Activated naive CD4-positive, alpha-beta T cell treated with anti-CD3 and anti-CD28 coated beads, Interleukin-2, amount 10 ng/mL, durations not matched to agents 7 days and 5 days (primary cell): ENCODE results near the gene CLEC16A.
A peak's percentile ranks its signal among the peaks of the same experiment; 100 is the strongest.
"Not testable (repeated sequence)": the region's sequence is repeated elsewhere in the genome, so short reads cannot be mapped to it uniquely, and the experiment has no call there.

Experiments
- CTCF ChIA-PET: fragments of 350-600 bp; sonication (Branson Sonifier 250); formaldehyde crosslinking; loops from one replicate; lab custom pipeline; 2021; ENCODE audit warnings: antibody characterized with exemption; lab: Charles Lee
- DNase-seq: peaks from one replicate; pipeline ENCODE4 v3.0.0-alpha.2; 2020
- H3K27ac Mint-ChIP-seq: one replicate; pipeline ENCODE4 v1.8.0; 2021; ENCODE audit warnings: mild to moderate bottlenecking, moderate library complexity, mixed read lengths
- H3K27me3 Mint-ChIP-seq: one replicate; pipeline ENCODE4 v1.8.0; 2021; ENCODE audit warnings: mild to moderate bottlenecking, mixed read lengths
- H3K36me3 Mint-ChIP-seq: one replicate; pipeline ENCODE4 v1.8.0; 2021; ENCODE audit warnings: mixed read lengths
- H3K4me1 Mint-ChIP-seq: one replicate; pipeline ENCODE4 v1.8.0; 2021; ENCODE audit warnings: mixed read lengths
- H3K4me3 Mint-ChIP-seq: one replicate; pipeline ENCODE4 v1.8.0; 2021; ENCODE audit warnings: mild to moderate bottlenecking, moderate library complexity, mixed read lengths
- H3K9me3 Mint-ChIP-seq: one replicate; pipeline ENCODE4 v1.8.0; 2021; ENCODE audit warnings: mixed read lengths

Gene CLEC16A

GRCh38 chr16:10940501-10941079 is 3.8 kb upstream of the CLEC16A start:
- Mint-ChIP-seq H3K4me3 (peak overlapping the region; percentile 88), H3K36me3 (peaks cover 34% of the 10 kb centered on the region), H3K4me1 (peaks cover 84% of the 10 kb centered on the region), H3K27ac (peak overlapping the region; percentile 81), H3K27me3 (peaks cover 3% of the 10 kb centered on the region), H3K9me3 (no peaks in the 10 kb centered on the region)
- DNase-seq, result peak; percentile 34
- CTCF ChIA-PET, result interaction anchor here (0.6 to 1.4 kb wide), 6 partner anchors 22 to 426 kb away, joined by 3 to 4 read pairs (median 3); no protein-coding TSS in a partner anchor

- CTCF ChIA-PET, result interaction anchor here (0.9 to 1.4 kb wide), 5 partner anchors 22 to 427 kb away, joined by 3 to 4 read pairs (median 3); no protein-coding TSS in a partner anchor
Measured at GRCh38 chr16:10941127-10941933, 3.0 kb upstream of the CLEC16A start.

GRCh38 chr16:10941935-10942351 is 2.4 kb upstream of the CLEC16A start:
- H3K27ac Mint-ChIP-seq, H3K27me3 Mint-ChIP-seq, DNase-seq, H3K9me3 Mint-ChIP-seq, CTCF ChIA-PET: not testable (repeated sequence)
- Mint-ChIP-seq H3K4me1 (peaks cover 81% of the 10 kb centered on the region), H3K4me3 (peak overlapping the region; percentile 88), H3K36me3 (peaks cover 24% of the 10 kb centered on the region)

More at GRCh38 chr16:10941127-10941933, 3.0 kb upstream of the CLEC16A start:
- H3K27ac Mint-ChIP-seq, result peak overlapping the region; percentile 83
- DNase-seq, result peak; percentile 26
- no peaks in the 10 kb centered on the region for H3K9me3 Mint-ChIP-seq
- H3K4me1 Mint-ChIP-seq, result peaks cover 84% of the 10 kb centered on the region
- peaks cover 3% of the 10 kb centered on the region for H3K27me3 Mint-ChIP-seq
- H3K36me3 Mint-ChIP-seq, result peaks cover 26% of the 10 kb centered on the region
- H3K4me3 Mint-ChIP-seq, result peak overlapping the region; percentile 88

- Mint-ChIP-seq H3K9me3 (no peaks in the 10 kb centered on the region), H3K36me3 (peaks cover 24% of the 10 kb centered on the region), H3K4me1 (peaks cover 81% of the 10 kb centered on the region), H3K27me3 (peaks cover 3% of the 10 kb centered on the region), H3K27ac (peak within 1 kb of the TSS; percentile 83), H3K4me3 (peak within 1 kb of the TSS; percentile 88)
- CTCF ChIA-PET, result no interaction called here
- peak; percentile 95 for DNase-seq
Measured at GRCh38 chr16:10942352-10943063, 1.9 kb upstream of the CLEC16A start, which contains the start of gene DEXI. TSS of gene DEXI (minus strand) at chr16:10942468. CDS start at chr16:10942005, 463 bp downstream.

- DNase-seq, result no peak
- Mint-ChIP-seq H3K4me1 (peaks cover 78% of the 10 kb centered on the region), H3K4me3 (peak overlapping the region; percentile 88), H3K27me3 (peaks cover 3% of the 10 kb centered on the region), H3K9me3 (no peaks in the 10 kb centered on the region), H3K27ac (no peak overlapping the region), H3K36me3 (peaks cover 22% of the 10 kb centered on the region)
- CTCF ChIA-PET, result no interaction called here
Measured at GRCh38 chr16:10943064-10943353, 1.4 kb upstream of the CLEC16A start.

- no peak for DNase-seq
Measured at GRCh38 chr16:10945065-10945787, 862 bp downstream of the CLEC16A start.

GRCh38 chr16:10946308-10946707 is 1.9 kb downstream of the CLEC16A start:
- Mint-ChIP-seq H3K36me3 (no peaks in the 10 kb centered on the region), H3K9me3 (no peaks in the 10 kb centered on the region), H3K27me3 (peaks cover 3% of the 10 kb centered on the region), H3K27ac (no peak overlapping the region), H3K4me3 (peak overlapping the region; percentile 78), H3K4me1 (peaks cover 73% of the 10 kb centered on the region)
- CTCF ChIA-PET, result no interaction called here
- no peak for DNase-seq

More at GRCh38 chr16:10945065-10945787, 862 bp downstream of the CLEC16A start:
- peaks cover 3% of the 10 kb centered on the region for H3K27me3 Mint-ChIP-seq
- CTCF ChIA-PET, result interaction anchor here (1.2 to 1.4 kb wide), 5 partner anchors 10 to 35 kb away, joined by 3 to 5 read pairs (median 4); no protein-coding TSS in a partner anchor
- H3K4me1 Mint-ChIP-seq, result peaks cover 75% of the 10 kb centered on the region
- peak overlapping the region; percentile 78 for H3K4me3 Mint-ChIP-seq
- H3K36me3 Mint-ChIP-seq, result peaks cover 7% of the 10 kb centered on the region
- peak overlapping the region; percentile 81 for H3K27ac Mint-ChIP-seq
- no peaks in the 10 kb centered on the region for H3K9me3 Mint-ChIP-seq

GRCh38 chr16:10947211-10947787 is 2.9 kb downstream of the CLEC16A start:
- H3K27me3 Mint-ChIP-seq, result peaks cover 3% of the 10 kb centered on the region
- no peak overlapping the region for H3K27ac Mint-ChIP-seq
- H3K9me3 Mint-ChIP-seq, result no peaks in the 10 kb centered on the region
- DNase-seq, result no peak
- CTCF ChIA-PET, result interaction anchor here (0.6 to 1.7 kb wide), 2 partner anchors 10 to 405 kb away, joined by 3 to 4 read pairs; no protein-coding TSS in a partner anchor
- no peak overlapping the region for H3K4me3 Mint-ChIP-seq
- no peaks in the 10 kb centered on the region for H3K36me3 Mint-ChIP-seq
- H3K4me1 Mint-ChIP-seq, result peaks cover 73% of the 10 kb centered on the region

GRCh38 chr16:10949424-10949970 is 5.1 kb downstream of the CLEC16A start:
- CTCF ChIA-PET, result interaction anchor here (1.2 to 3.9 kb wide), 3 partner anchors 15 to 457 kb away, joined by 3 to 27 read pairs (median 4); no protein-coding TSS in a partner anchor
- Mint-ChIP-seq H3K4me3 (no peak overlapping the region), H3K27ac (peak overlapping the region; percentile 15), H3K4me1 (peaks cover 63% of the 10 kb centered on the region), H3K36me3 (no peaks in the 10 kb centered on the region), H3K9me3 (no peaks in the 10 kb centered on the region), H3K27me3 (no peaks in the 10 kb centered on the region)
- DNase-seq, result peak; percentile 80

- CTCF ChIA-PET, result interaction anchor here (1.1 to 3.9 kb wide), 2 partner anchors 14 to 307 kb away, joined by 3 to 27 read pairs; no protein-coding TSS in a partner anchor
- no peak for DNase-seq
- Mint-ChIP-seq H3K4me3 (no peak overlapping the region), H3K4me1 (peaks cover 66% of the 10 kb centered on the region), H3K27ac (no peak overlapping the region), H3K9me3 (no peaks in the 10 kb centered on the region), H3K36me3 (no peaks in the 10 kb centered on the region), H3K27me3 (no peaks in the 10 kb centered on the region)
Measured at GRCh38 chr16:10950393-10950792, 6.0 kb downstream of the CLEC16A start.

GRCh38 chr16:10951026-10951425 is 6.7 kb downstream of the CLEC16A start:
- Mint-ChIP-seq H3K36me3 (no peaks in the 10 kb centered on the region), H3K27me3 (no peaks in the 10 kb centered on the region), H3K27ac (no peak overlapping the region), H3K4me3 (no peak overlapping the region), H3K9me3 (no peaks in the 10 kb centered on the region), H3K4me1 (peaks cover 65% of the 10 kb centered on the region)
- CTCF ChIA-PET, result interaction anchor here (0.5 to 3.9 kb wide), 5 partner anchors 13 to 446 kb away, joined by 3 to 27 read pairs (median 3); no protein-coding TSS in a partner anchor
- no peak for DNase-seq

- no peak for DNase-seq
- peaks cover 58% of the 10 kb centered on the region for H3K4me1 Mint-ChIP-seq
- no peaks in the 10 kb centered on the region for H3K9me3 Mint-ChIP-seq
- peaks cover 13% of the 10 kb centered on the region for H3K36me3 Mint-ChIP-seq
- H3K4me3 Mint-ChIP-seq, result no peak overlapping the region
- H3K27me3 Mint-ChIP-seq, result no peaks in the 10 kb centered on the region
- CTCF ChIA-PET, result interaction anchor here (0.9 to 3.0 kb wide), 10 partner anchors 9 to 1113 kb away, joined by 3 to 37 read pairs (median 3); no protein-coding TSS in a partner anchor
- H3K27ac Mint-ChIP-seq, result no peak overlapping the region
Measured at GRCh38 chr16:10954903-10955302, 10.5 kb downstream of the CLEC16A start.
